GM21390 (cell line): ENCODE measurements around the gene PGAP6.
"Not testable (repeated sequence)": the region's sequence is repeated elsewhere in the genome, so short reads cannot be mapped to it uniquely, and the experiment has no call there.

ENCODE experiments used
- ATAC-seq: cut with Tn5 transposase; IDR thresholded peaks from one replicate; pipeline ENCODE4 v1.9.1; 2021; ENCODE audit not compliant: unreplicated experiment

Gene PGAP6

GRCh38 chr16:368388-369158 is 13.2 kb downstream of the PGAP6 start:
- no peak for ATAC-seq

- no peak for ATAC-seq
Observed at GRCh38 chr16:367333-367903, 14.4 kb downstream of the PGAP6 start.

- no peak for ATAC-seq
Observed at GRCh38 chr16:366476-366875, 15.3 kb downstream of the PGAP6 start.

GRCh38 chr16:364595-365491 is 16.9 kb downstream of the PGAP6 start:
- no peak for ATAC-seq

- ATAC-seq = no peak
Observed at GRCh38 chr16:363766-364490, 17.9 kb downstream of the PGAP6 start.

GRCh38 chr16:363110-363765 is 18.5 kb downstream of the PGAP6 start:
- ATAC-seq = no peak

- ATAC-seq = not testable (repeated sequence)
Observed at GRCh38 chr16:362702-362999, 19.1 kb downstream of the PGAP6 start.

- ATAC-seq = no peak
Observed at GRCh38 chr16:361872-362701, 19.7 kb downstream of the PGAP6 start.

- ATAC-seq = no peak
Observed at GRCh38 chr16:361341-361871, 20.4 kb downstream of the PGAP6 start.

- ATAC-seq = no peak
Observed at GRCh38 chr16:360698-361336, 21.0 kb downstream of the PGAP6 start.

GRCh38 chr16:359871-360697 is 21.7 kb downstream of the PGAP6 start:
- ATAC-seq = no peak

- ATAC-seq = no peak
Observed at GRCh38 chr16:359067-359763, 22.6 kb downstream of the PGAP6 start.

GRCh38 chr16:356741-357140 is 25.0 kb downstream of the PGAP6 start:
- no peak for ATAC-seq

GRCh38 chr16:354971-355461 is 26.8 kb downstream of the PGAP6 start:
- ATAC-seq = no peak

- ATAC-seq = no peak
Observed at GRCh38 chr16:354291-354881, 27.4 kb downstream of the PGAP6 start.

GRCh38 chr16:353404-354290 is 28.1 kb downstream of the PGAP6 start:
- ATAC-seq = no peak
